Trophoblast cell (in vitro differentiated cells and primary cell): Measurements from ENCODE around the gene MCOLN3.

Experiments
- DNase-seq, 2 donors: peaks; one replicate each; pipeline ENCODE4 v3.0.0-alpha.2; 2016
- H2AFZ ChIP-seq: 2 replicates; pipeline ENCODE4 v1.6.1; 2013; ENCODE audit warnings: low read length, moderate library complexity, mild to moderate bottlenecking; ENCODE audit not compliant: insufficient read depth, poor library complexity
- H2AK5ac ChIP-seq: 2 replicates; pipeline ENCODE4 v1.6.1; 2013; ENCODE audit warnings: mild to moderate bottlenecking, low read length
- H2BK120ac ChIP-seq: 2 replicates; pipeline ENCODE4 v1.6.1; 2013; ENCODE audit warnings: low read length, mild to moderate bottlenecking, moderate library complexity; ENCODE audit not compliant: insufficient read depth, poor library complexity
- H2BK12ac ChIP-seq: 2 replicates; pipeline ENCODE4 v1.6.1; 2013; ENCODE audit warnings: mild to moderate bottlenecking, low read length, moderate library complexity
- H2BK5ac ChIP-seq: 2 replicates; pipeline ENCODE4 v1.6.1; 2013; ENCODE audit warnings: low read length, low read depth, moderate library complexity, mild to moderate bottlenecking; ENCODE audit not compliant: poor library complexity
- H3K14ac ChIP-seq: 2 replicates; pipeline ENCODE4 v1.6.1; 2013; ENCODE audit warnings: mild to moderate bottlenecking, low read length
- H3K18ac ChIP-seq: 2 replicates; pipeline ENCODE4 v1.6.1; 2013; ENCODE audit warnings: mild to moderate bottlenecking, low read length
- H3K23ac ChIP-seq: 2 replicates; pipeline ENCODE4 v1.6.1; 2013; ENCODE audit warnings: low read length
- H3K27ac ChIP-seq: 2 replicates; pipeline ENCODE4 v1.5.1; 2013; ENCODE audit warnings: low read depth, mild to moderate bottlenecking, inconsistent platforms, low read length, moderate library complexity
- H3K27me3 ChIP-seq: 2 replicates; pipeline ENCODE4 v1.6.1; 2013; ENCODE audit warnings: inconsistent platforms, mild to moderate bottlenecking, low read length, moderate library complexity; ENCODE audit not compliant: insufficient read depth
- H3K36me3 ChIP-seq, 2 experiments: 1 replicate in 1 of 2; 2 replicates in 1 of 2; pipeline ENCODE4 v1.6.1; 2013; ENCODE audit warnings: low read length in 2 of 2, mild to moderate bottlenecking in 2 of 2, moderate library complexity in 1 of 2; ENCODE audit not compliant: insufficient read depth in 2 of 2, control insufficient read depth in 1 of 2
- H3K4ac ChIP-seq: 2 replicates; pipeline ENCODE4 v1.6.1; 2013; ENCODE audit warnings: low read depth, mild to moderate bottlenecking, low read length, moderate library complexity
- H3K4me1 ChIP-seq, 2 experiments: 1 replicate in 1 of 2; 2 replicates in 1 of 2; pipeline ENCODE4 v1.6.1; 2013; ENCODE audit warnings: low read length in 2 of 2, mild to moderate bottlenecking in 2 of 2, moderate library complexity in 1 of 2; ENCODE audit not compliant: insufficient read depth in 2 of 2, control insufficient read depth in 1 of 2
- H3K4me2 ChIP-seq: 2 replicates; pipeline ENCODE4 v1.6.1; 2013; ENCODE audit warnings: inconsistent platforms, mild to moderate bottlenecking, low read length, moderate library complexity
- H3K4me3 ChIP-seq: 2 replicates; pipeline ENCODE4 v1.5.1; 2013; ENCODE audit warnings: mild to moderate bottlenecking, low read depth, low read length, inconsistent platforms
- H3K79me1 ChIP-seq: one replicate; pipeline ENCODE4 v1.6.1; 2013; ENCODE audit warnings: low read length
- H3K79me2 ChIP-seq: 2 replicates; pipeline ENCODE4 v1.6.1; 2013; ENCODE audit warnings: low read length, mild to moderate bottlenecking; ENCODE audit not compliant: control insufficient read depth, insufficient read depth, poor library complexity
- H3K9ac ChIP-seq: 2 replicates; pipeline ENCODE4 v1.6.1; 2013; ENCODE audit warnings: mild to moderate bottlenecking, low read length
- H3K9me3 ChIP-seq: 2 replicates; pipeline ENCODE4 v1.6.1; 2013; ENCODE audit warnings: low read depth, mild to moderate bottlenecking, control low read depth, inconsistent platforms, low read length; ENCODE audit not compliant: insufficient read depth
- H4K12ac ChIP-seq: 2 replicates; pipeline ENCODE4 v1.6.1; 2013; ENCODE audit warnings: low read depth, mild to moderate bottlenecking, low read length, moderate library complexity
- H4K8ac ChIP-seq: 2 replicates; pipeline ENCODE4 v1.6.1; 2013; ENCODE audit warnings: low read depth, mild to moderate bottlenecking, low read length, moderate library complexity
- H4K91ac ChIP-seq: one replicate; pipeline ENCODE4 v1.6.1; 2013; ENCODE audit warnings: low read depth, mild to moderate bottlenecking, low read length, moderate library complexity
- WGBS: extraction: QIAGEN DNeasy Blood & Tissue Kit; methylation state at CpG from one replicate; pipeline ENCODE4 v1.1.7; 2013; ENCODE audit warnings: missing lambda C conversion rate; ENCODE audit not compliant: insufficient read length, insufficient coverage; ENCODE audit errors: extremely low coverage; 5-methylcytosine and 5-hydroxymethylcytosine counted together

Gene MCOLN3

GRCh38 chr1:85049735-85050166 lies 1.5 kb upstream of the MCOLN3 start:
- H3K79me1 ChIP-seq, result no peaks in the 10 kb centered on the region
- H3K4ac ChIP-seq, result no peak overlapping the region
- peaks cover 3% of the 10 kb centered on the region for H3K79me2 ChIP-seq
- H3K36me3 ChIP-seq, result no peaks in the 10 kb centered on the region
- H4K8ac ChIP-seq, result no peak overlapping the region
- WGBS, result no CpG with 5 or more reads among the region's 11 CpGs
- H2BK5ac ChIP-seq, result no peak overlapping the region
- H3K18ac ChIP-seq, result no peak overlapping the region
- H3K9me3 ChIP-seq, result no peaks in the 10 kb centered on the region
- no peak overlapping the region for H3K4me3 ChIP-seq
- no peak overlapping the region for H3K14ac ChIP-seq
- no peak overlapping the region for H2AK5ac ChIP-seq
- no peak overlapping the region for H3K9ac ChIP-seq
- H3K27me3 ChIP-seq, result peaks cover 20% of the 10 kb centered on the region
- no peak overlapping the region for H3K23ac ChIP-seq
- no peak overlapping the region for H2AFZ ChIP-seq
- no peak overlapping the region for H4K91ac ChIP-seq
- DNase-seq, result no peak
- no peak overlapping the region for H2BK12ac ChIP-seq
- peaks cover 3 to 10% of the 10 kb centered on the region in 2 experiments for H3K4me1 ChIP-seq
- H2BK120ac ChIP-seq, result no peak overlapping the region
- H3K27ac ChIP-seq, result no peak overlapping the region
- H4K12ac ChIP-seq, result no peak overlapping the region
- H3K4me2 ChIP-seq, result no peak overlapping the region

- no peak overlapping the region for H4K8ac ChIP-seq
- no peaks in the 10 kb centered on the region for H3K36me3 ChIP-seq
- peaks cover 3 to 10% of the 10 kb centered on the region in 2 experiments for H3K4me1 ChIP-seq
- H2BK12ac ChIP-seq, result no peak overlapping the region
- no peak overlapping the region for H2BK120ac ChIP-seq
- H4K91ac ChIP-seq, result no peak overlapping the region
- H4K12ac ChIP-seq, result peak overlapping the region; percentile 87
- WGBS, result no CpG with 5 or more reads among the region's 55 CpGs
- peak overlapping the region; percentile 71 for H3K18ac ChIP-seq
- H3K9me3 ChIP-seq, result no peaks in the 10 kb centered on the region
- H2AFZ ChIP-seq, result peak overlapping the region; percentile 67
- H3K27me3 ChIP-seq, result peaks cover 20% of the 10 kb centered on the region
- peak overlapping the region; percentile 98 for H3K4me2 ChIP-seq
- no peak overlapping the region for H2BK5ac ChIP-seq
- no peak overlapping the region for H3K27ac ChIP-seq
- peak in 1 of 2 donors; percentile 31 for DNase-seq
- H3K14ac ChIP-seq, result no peak overlapping the region
- peak overlapping the region; percentile 58 for H3K9ac ChIP-seq
- H3K79me1 ChIP-seq, result no peaks in the 10 kb centered on the region
- no peak overlapping the region for H3K4ac ChIP-seq
- H3K4me3 ChIP-seq, result peak overlapping the region; percentile 78
- peaks cover 3% of the 10 kb centered on the region for H3K79me2 ChIP-seq
- no peak overlapping the region for H2AK5ac ChIP-seq
- no peak overlapping the region for H3K23ac ChIP-seq
These were observed 616 bp downstream of the MCOLN3 start for GRCh38 chr1:85047472-85048295.

GRCh38 chr1:85047144-85047471 lies 1.2 kb downstream of the MCOLN3 start:
- Histone ChIP-seq H3K23ac (no peak overlapping the region), H3K4me2 (peak overlapping the region; percentile 98), H3K9ac (no peak overlapping the region), H3K18ac (no peak overlapping the region), H3K79me1 (no peaks in the 10 kb centered on the region), H2BK120ac (no peak overlapping the region), H3K9me3 (no peaks in the 10 kb centered on the region), H2AFZ (no peak overlapping the region), H2BK5ac (no peak overlapping the region), H3K36me3 (no peaks in the 10 kb centered on the region), H3K4ac (no peak overlapping the region), H2AK5ac (no peak overlapping the region), H2BK12ac (no peak overlapping the region), H3K4me1 (peaks cover 3 to 10% of the 10 kb centered on the region in 2 experiments), H4K91ac (no peak overlapping the region), H3K4me3 (no peak overlapping the region), H3K27me3 (peaks cover 20% of the 10 kb centered on the region), H3K14ac (no peak overlapping the region), H3K79me2 (peaks cover 3% of the 10 kb centered on the region), H4K12ac (no peak overlapping the region), H4K8ac (no peak overlapping the region), H3K27ac (no peak overlapping the region)
- WGBS, result no CpG with 5 or more reads among the region's 12 CpGs
- DNase-seq, result no peak

GRCh38 chr1:85042413-85042812 lies 5.9 kb downstream of the MCOLN3 start:
- H4K12ac ChIP-seq, result no peak overlapping the region
- no peaks in the 10 kb centered on the region for H3K36me3 ChIP-seq
- no peak overlapping the region for H3K4me3 ChIP-seq
- no peak overlapping the region for H2AK5ac ChIP-seq
- peaks cover 5% of the 10 kb centered on the region for H3K27me3 ChIP-seq
- no peak overlapping the region for H3K27ac ChIP-seq
- no peak overlapping the region for H2BK12ac ChIP-seq
- no peak overlapping the region for H2BK120ac ChIP-seq
- H4K91ac ChIP-seq, result no peak overlapping the region
- no peaks in the 10 kb centered on the region for H3K9me3 ChIP-seq
- H3K18ac ChIP-seq, result no peak overlapping the region
- no peak overlapping the region for H3K9ac ChIP-seq
- H3K23ac ChIP-seq, result no peak overlapping the region
- H3K4me2 ChIP-seq, result no peak overlapping the region
- H3K79me2 ChIP-seq, result no peaks in the 10 kb centered on the region
- H3K4me1 ChIP-seq, result no peaks in the 10 kb centered on the region
- no peak overlapping the region for H2BK5ac ChIP-seq
- H3K14ac ChIP-seq, result no peak overlapping the region
- H3K4ac ChIP-seq, result no peak overlapping the region
- H3K79me1 ChIP-seq, result no peaks in the 10 kb centered on the region
- no peak overlapping the region for H2AFZ ChIP-seq
- no peak for DNase-seq
- H4K8ac ChIP-seq, result no peak overlapping the region
